A549 (cell line): ENCODE results near the gene ANKK1. TPM values are rescaled to one million over a fixed set of nuclear protein-coding genes. Genes with fewer than 3 reads are reported as not detected.

ENCODE experiments used
- ATAC-seq, 2 experiments: fragments of 200-7000 bp in 1 of 2; fragments of >200 bp in 1 of 2; cut with Nextera tagmentation in 1 of 2; cut with Tn5 transposase in 1 of 2; 3 replicates each; pipeline versions ENCODE4 v1.8.0 to v1.9.1; 2018 to 2020; ENCODE audit warnings: mild to moderate bottlenecking in 1 of 2, moderate library complexity in 1 of 2
- CTCF ChIA-PET: fragments of 300-600 bp; sonication (Branson Sonifier 250); formaldehyde crosslinking; extraction: SDS; loops from one replicate; lab custom pipeline; 2021; ENCODE audit warnings: antibody characterized with exemption, inconsistent platforms; lab: Yijun Ruan, JAX
- POLR2A ChIA-PET: fragments of 350-600 bp; formaldehyde crosslinking; extraction: SDS; loops from one replicate; lab custom pipeline; 2021; ENCODE audit warnings: antibody characterized with exemption, inconsistent platforms; lab: Yijun Ruan, JAX
- DNase-seq, 2 experiments: peaks; one replicate each; pipeline versions ENCODE4 v3.0.0 to v3.0.0-alpha.2; 2011 to 2016; ENCODE audit warnings: low read depth in 1 of 2, low spot score in 1 of 2
- FAIRE-seq: peaks from 2 replicates; lab custom pipeline; 2011; peaks lifted over from hg19 to GRCh38; lab: Jason Lieb, UNC
- H3K27ac ChIP-seq, 2 experiments: fragments of >200 bp; sonication (Bioruptor Twin); formaldehyde crosslinking; 3 replicates each; pipeline ENCODE4 v1.5.1; 2016 to 2017
- H3K4me1 ChIP-seq: fragments of >200 bp; sonication (Bioruptor Twin); formaldehyde crosslinking; 3 replicates; pipeline ENCODE4 v1.6.1; 2016
- H3K4me2 ChIP-seq: fragments of >200 bp; sonication (Bioruptor Twin); formaldehyde crosslinking; 3 replicates; pipeline ENCODE4 v1.6.1; 2016
- H3K4me3 ChIP-seq: fragments of >200 bp; sonication (Bioruptor Twin); formaldehyde crosslinking; 3 replicates; pipeline ENCODE4 v1.5.1; 2016
- H3K9me3 ChIP-seq: fragments of >200 bp; sonication (Bioruptor Twin); formaldehyde crosslinking; 3 replicates; pipeline ENCODE4 v1.6.1; 2016
- BCL3 ChIP-seq: fragments of >200 bp; sonication (Bioruptor Twin); formaldehyde crosslinking; IDR thresholded peaks from 3 replicates; pipeline ENCODE4 v1.6.1; 2016
- CBX8 ChIP-seq: fragments of 200-600 bp; sonication (generic); IDR thresholded peaks from 2 replicates; pipeline ENCODE4 v1.6.1; 2016
- CHD2 ChIP-seq: fragments of 150-350 bp; IDR thresholded peaks from 2 replicates; pipeline ENCODE4 v1.6.1; 2014; ENCODE audit warnings: low read length; ENCODE audit not compliant: partially characterized antibody
- CHD4 ChIP-seq: fragments of 200-600 bp; sonication (generic); IDR thresholded peaks from 2 replicates; pipeline ENCODE4 v1.6.1; 2016; ENCODE audit warnings: antibody characterized with exemption, mild to moderate bottlenecking, borderline replicate concordance
- EHF ChIP-seq: fragments of 250-450 bp; sonication (Bioruptor Pico); IDR thresholded peaks from 2 replicates; pipeline ENCODE4 v1.5.0; 2020; ENCODE audit warnings: mild to moderate bottlenecking
- FOXS1 ChIP-seq: fragments of 250-450 bp; sonication (Bioruptor Pico); IDR thresholded peaks from 2 replicates; pipeline ENCODE4 v1.5.0; 2020; ENCODE audit warnings: mild to moderate bottlenecking, moderate library complexity
- HES2 ChIP-seq: fragments of >200 bp; sonication (Bioruptor Twin); formaldehyde crosslinking; IDR thresholded peaks from 2 replicates; pipeline ENCODE4 v1.6.1; 2016
- HOXB13 ChIP-seq: fragments of 250-450 bp; sonication (Bioruptor Pico); IDR thresholded peaks from 2 replicates; pipeline ENCODE4 v1.5.0; 2020; ENCODE audit warnings: low read depth, mild to moderate bottlenecking, moderate library complexity
- MYC ChIP-seq: IDR thresholded peaks from 2 replicates; pipeline ENCODE4 v1.6.1; 2012; ENCODE audit warnings: mild to moderate bottlenecking, inconsistent platforms, low read length, improper control_type of control experiment, borderline replicate concordance
- NFE2L2 ChIP-seq: fragments of 150-350 bp; conservative IDR thresholded peaks from 2 replicates; pipeline ENCODE4 v1.6.1; 2014; ENCODE audit warnings: low read length
- NPAS2 ChIP-seq: fragments of 250-450 bp; sonication (Bioruptor Pico); IDR thresholded peaks from 2 replicates; pipeline ENCODE4 v1.8.0; 2022; ENCODE audit warnings: mild to moderate bottlenecking, moderate library complexity, borderline replicate concordance
- PBX3 ChIP-seq: IDR thresholded peaks from 2 replicates; pipeline ENCODE4 v1.6.1; 2012
- POLR2AphosphoS2 ChIP-seq: conservative IDR thresholded peaks from 2 replicates; pipeline ENCODE4 v1.6.1; 2012; ENCODE audit warnings: low read length, improper control_type of control experiment, inconsistent platforms
- RFX5 ChIP-seq: fragments of 450-650 bp; IDR thresholded peaks from 2 replicates; pipeline ENCODE4 v1.7.1; 2014; ENCODE audit warnings: antibody characterized with exemption, mild to moderate bottlenecking, moderate library complexity
- SMC3 ChIP-seq: fragments of >200 bp; sonication (Bioruptor Twin); formaldehyde crosslinking; IDR thresholded peaks from 3 replicates; pipeline ENCODE4 v1.6.1; 2018; ENCODE audit warnings: inconsistent platforms
- SREBF2 ChIP-seq: fragments of 450-650 bp; IDR thresholded peaks from 2 replicates; pipeline ENCODE4 v1.6.1; 2014; ENCODE audit warnings: mild to moderate bottlenecking, moderate library complexity
- TFCP2L1 ChIP-seq: fragments of 250-450 bp; sonication (Bioruptor Pico); IDR thresholded peaks from 2 replicates; pipeline ENCODE4 v1.5.0; 2021; ENCODE audit warnings: mild to moderate bottlenecking
- TP53 ChIP-seq: fragments of 250-450 bp; sonication (Bioruptor Pico); IDR thresholded peaks from 2 replicates; pipeline ENCODE4 v1.5.0; 2021; ENCODE audit warnings: mild to moderate bottlenecking, moderate library complexity
- ZC3H11A ChIP-seq: fragments of 450-650 bp; IDR thresholded peaks from 2 replicates; pipeline ENCODE4 v1.6.1; 2014; ENCODE audit warnings: antibody characterized with exemption, mild to moderate bottlenecking
- WGBS: methylation state at CpG from one replicate; pipeline ENCODE4 v1.1.6; 2017; ENCODE audit errors: missing lambda C conversion rate; 5-methylcytosine and 5-hydroxymethylcytosine counted together
- polyA plus RNA-seq, 4 experiments: library from polyadenylated mRNA; depleted of rRNA in 3 of 4; stranded (reverse); fragments of >200 nt; fragmentation: RNase III in 1 of 4; extraction: RNeasy Plus Mini Kit Qiagen cat#74134 plus additional on column Dnase treatment in 1 of 4; gene quantifications; 2 replicates in 3 of 4; 3 replicates in 1 of 4; pipeline ENCODE4 v1.2.3, GENCODE V29; 2011 to 2017
- TF ChIP-seq, protein P1 (sequence below): fragments of 450-650 bp; IDR thresholded peaks from 2 replicates; pipeline ENCODE4 v1.6.1; 2014; ENCODE audit warnings: antibody characterized with exemption
- TF ChIP-seq, protein P2 (sequence below): fragments of 250-450 bp; sonication (Bioruptor Pico); IDR thresholded peaks from 2 replicates; pipeline ENCODE4 v1.5.0; 2020; ENCODE audit warnings: low read depth, mild to moderate bottlenecking, moderate library complexity
- TF ChIP-seq, protein P3 (sequence below): fragments of 150-350 bp; IDR thresholded peaks from 2 replicates; pipeline ENCODE4 v1.6.1; 2014; ENCODE audit warnings: low read depth, mild to moderate bottlenecking, low read length

ANKK1 gene
- polyA plus RNA-seq, 2 of the 4 experiments (the other 2 are of a cell fraction): 0.08 TPM; not detected in 1

- TF ChIP-seq EHF (CRISPR knock-in tag): no peak
- TF ChIP-seq, protein P1, sequence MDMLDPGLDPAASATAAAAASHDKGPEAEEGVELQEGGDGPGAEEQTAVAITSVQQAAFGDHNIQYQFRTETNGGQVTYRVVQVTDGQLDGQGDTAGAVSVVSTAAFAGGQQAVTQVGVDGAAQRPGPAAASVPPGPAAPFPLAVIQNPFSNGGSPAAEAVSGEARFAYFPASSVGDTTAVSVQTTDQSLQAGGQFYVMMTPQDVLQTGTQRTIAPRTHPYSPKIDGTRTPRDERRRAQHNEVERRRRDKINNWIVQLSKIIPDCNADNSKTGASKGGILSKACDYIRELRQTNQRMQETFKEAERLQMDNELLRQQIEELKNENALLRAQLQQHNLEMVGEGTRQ: no peak
- TF ChIP-seq, protein P2, sequence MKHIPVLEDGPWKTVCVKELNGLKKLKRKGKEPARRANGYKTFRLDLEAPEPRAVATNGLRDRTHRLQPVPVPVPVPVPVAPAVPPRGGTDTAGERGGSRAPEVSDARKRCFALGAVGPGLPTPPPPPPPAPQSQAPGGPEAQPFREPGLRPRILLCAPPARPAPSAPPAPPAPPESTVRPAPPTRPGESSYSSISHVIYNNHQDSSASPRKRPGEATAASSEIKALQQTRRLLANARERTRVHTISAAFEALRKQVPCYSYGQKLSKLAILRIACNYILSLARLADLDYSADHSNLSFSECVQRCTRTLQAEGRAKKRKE (CRISPR knock-in tag): no peak
These were observed 18.3 kb downstream of the ANKK1 start (continued) for GRCh38 chr11:113405724-113406478.

DNA sequence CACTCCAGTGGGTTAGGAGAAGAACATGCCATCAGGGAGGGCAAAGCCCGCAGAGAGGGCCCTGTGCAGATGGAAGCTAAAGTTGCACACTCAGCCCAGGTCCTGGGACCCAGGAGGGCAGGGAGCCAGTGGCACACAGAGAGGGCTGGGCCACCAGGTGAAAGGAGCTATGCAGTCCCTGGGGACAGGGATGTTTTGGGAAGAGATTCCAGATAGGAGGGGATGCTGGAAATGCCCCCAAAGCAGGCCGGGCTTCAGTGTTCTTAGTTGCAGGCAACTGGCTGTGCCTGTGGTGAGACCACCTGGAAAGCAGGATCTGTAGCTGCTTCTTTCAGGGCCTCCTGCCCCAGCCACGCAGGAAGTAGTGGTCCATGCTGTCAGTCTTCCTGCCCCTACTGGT lies 19.6 kb downstream of the ANKK1 start:
- no peak for FAIRE-seq
- 30% methylated on average over 2 of the region's 3 CpGs for WGBS
- DNase-seq: no peak
- Histone ChIP-seq H3K9me3 (no peaks in the 10 kb centered on the region), H3K4me2 (no peak overlapping the region), H3K4me1 (no peaks in the 10 kb centered on the region), H3K27ac (no peak overlapping the region), H3K4me3 (no peak overlapping the region)
- TF ChIP-seq CHD2: no peak
- no peak for TF ChIP-seq RFX5
- no peak for TF ChIP-seq MYC
- TF ChIP-seq PBX3: no peak
- TF ChIP-seq NPAS2 (CRISPR knock-in tag): no peak
- no peak for TF ChIP-seq CHD4
- TF ChIP-seq SMC3: no peak
- no peak for TF ChIP-seq SREBF2
- TF ChIP-seq, protein P1: no peak
- no peak for TF ChIP-seq TP53 (CRISPR knock-in tag)
- TF ChIP-seq ZC3H11A: no peak
- no peak for TF ChIP-seq POLR2AphosphoS2
- no peak for TF ChIP-seq CBX8
- no peak for TF ChIP-seq HES2
- no peak for TF ChIP-seq FOXS1 (CRISPR knock-in tag)
- no peak for TF ChIP-seq TFCP2L1 (CRISPR knock-in tag)
- no peak for TF ChIP-seq BCL3
- TF ChIP-seq, protein P3, sequence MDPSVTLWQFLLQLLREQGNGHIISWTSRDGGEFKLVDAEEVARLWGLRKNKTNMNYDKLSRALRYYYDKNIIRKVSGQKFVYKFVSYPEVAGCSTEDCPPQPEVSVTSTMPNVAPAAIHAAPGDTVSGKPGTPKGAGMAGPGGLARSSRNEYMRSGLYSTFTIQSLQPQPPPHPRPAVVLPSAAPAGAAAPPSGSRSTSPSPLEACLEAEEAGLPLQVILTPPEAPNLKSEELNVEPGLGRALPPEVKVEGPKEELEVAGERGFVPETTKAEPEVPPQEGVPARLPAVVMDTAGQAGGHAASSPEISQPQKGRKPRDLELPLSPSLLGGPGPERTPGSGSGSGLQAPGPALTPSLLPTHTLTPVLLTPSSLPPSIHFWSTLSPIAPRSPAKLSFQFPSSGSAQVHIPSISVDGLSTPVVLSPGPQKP: no peak
- TF ChIP-seq HOXB13: no peak
- TF ChIP-seq NFE2L2: no peak
- no peak for ATAC-seq
- CTCF ChIA-PET: no interaction called here
- POLR2A ChIA-PET: no interaction called here
